Heart left ventricle (tissue), 16 donors: ENCODE results near the gene DCLK1. TPM values are rescaled to one million over a fixed set of nuclear protein-coding genes. Genes with fewer than 3 reads are reported as not detected.

ENCODE experiments used
- ATAC-seq, 4 donors: fragments of 200-7000 bp; cut with Tn5 transposase; one replicate each; pipeline ENCODE4 v1.9.1; 2020 to 2022; ENCODE audit warnings: moderate library complexity in 4 of 4, mild to moderate bottlenecking in 3 of 4, moderate number of reproducible peaks in 1 of 4
- DNase-seq, 5 donors: peaks; one replicate each; pipeline ENCODE4 v3.0.0-alpha.2; 2020
- H3K27ac ChIP-seq, 12 donors: fragments of 200-600 bp; sonication (generic) in 4 of 12; one replicate each; pipeline versions ENCODE4 v1.5.0 to v1.8.0; 2016 to 2022; ENCODE audit warnings: mild to moderate bottlenecking in 2 of 12
- H3K27me3 ChIP-seq, 9 donors: fragments of 200-600 bp; sonication (generic) in 2 of 9; one replicate each; pipeline versions ENCODE4 v1.5.1 to v1.8.0; 2016 to 2022; ENCODE audit warnings: mild to moderate bottlenecking in 3 of 9
- H3K36me3 ChIP-seq, 9 donors: fragments of 200-600 bp; sonication (generic) in 2 of 9; one replicate each; pipeline versions ENCODE4 v1.5.0 to v1.8.0; 2018 to 2022; ENCODE audit warnings: mild to moderate bottlenecking in 2 of 9
- H3K4me1 ChIP-seq, 12 donors: fragments of 200-600 bp; sonication (generic) in 4 of 12; one replicate each; pipeline versions ENCODE4 v1.5.0 to v1.8.0; 2016 to 2022; ENCODE audit warnings: mild to moderate bottlenecking in 3 of 12
- H3K4me3 ChIP-seq, 12 donors: fragments of 200-600 bp; sonication (generic) in 4 of 12; one replicate each; pipeline versions ENCODE4 v1.5.0 to v1.8.0; 2017 to 2022; ENCODE audit warnings: mild to moderate bottlenecking in 9 of 12, moderate library complexity in 4 of 12
- H3K9me3 ChIP-seq, 12 donors: fragments of 200-600 bp; sonication (generic) in 4 of 12; one replicate each; pipeline versions ENCODE4 v1.5.0 to v1.8.0; 2016 to 2022; ENCODE audit warnings: mild to moderate bottlenecking in 1 of 12
- POLR2A ChIP-seq, 2 donors: fragments of 450-650 bp; IDR thresholded peaks; one replicate each; pipeline ENCODE4 v1.6.1; 2017; ENCODE audit warnings: antibody characterized with exemption in 2 of 2, mild to moderate bottlenecking in 2 of 2, moderate library complexity in 2 of 2
- WGBS, 4 donors: extraction: QIAGEN DNeasy Blood & Tissue Kit in 2 of 4; methylation state at CpG; one replicate each; pipeline versions ENCODE4 v1.1.5 to v1.1.7; 2013 to 2018; 5-methylcytosine and 5-hydroxymethylcytosine counted together
- intact Hi-C, 10 donors: fragments of 100-400 bp; cut with DNase I; formaldehyde crosslinking; loops; one replicate each; pipeline versions ENCODE4 v1.11.1 to v1.14.2; 2022
- polyA plus RNA-seq, 2 donors: library from polyadenylated mRNA; stranded (reverse); fragments of 200-250 nt; gene quantifications; one replicate each; pipeline ENCODE4 v1.2.3, GENCODE V29; 2013
- total RNA-seq, 9 donors: library from RNA; depleted of rRNA in 2 of 9; stranded (reverse); fragments of >200 nt in 2 of 9; fragmentation: NEBNext Ultra II Directional in 3 of 9; extraction: Animal tissue kit (Norgen Biotek cat#: 25700) in 3 of 9; gene quantifications; one replicate each; pipeline versions ENCODE4 v1.1.0 to v1.2.4, GENCODE V29; 2016 to 2023
- TF ChIP-seq, protein P1 (sequence below), 12 donors: fragments of 200-600 bp; sonication (generic) in 4 of 12; IDR thresholded peaks; one replicate each; pipeline versions ENCODE4 v1.5.0 to v1.8.0; 2018 to 2022; ENCODE audit warnings: antibody characterized with exemption in 12 of 12, mild to moderate bottlenecking in 5 of 12
- donor health status: ischemic (EF 13 %, LVEDD 7.1; RV severe dilation, severe dysfunction).
- donor health status: healthy with polysubstance abuse.
- donor health status: DM: no; HTN: yes; CAD: no.
- donor health status: DM: no; HTN: no; CAD: no.
- donor health status: ischemic (EF 25% LVEDD 6.9; RV normal size, moderate dysfunction).
- donor health status: ischemic (EF 25% LVEDD 5.7; RV mildly dilated, moderate dysfunction).
- donor health status: healthy.
- donor health status: DM: yes; HTN: yes; CAD: no.
- donor health status: ischemic (EF 35%, LVEDD 5.7; RV mildly dilated, moderate dysfunction).
- donor health status: nonischemic (EF 11% LVEDD 7.7; RV severe dilation, severe dysfunction).
- donor health status: DM: yes; HTN: yes; CAD: no.
- donor health status: PGD.
- donor health status: ischemic (EF 29% LVEDD 5.4; RV normal size, mild dysfunction).
- donor health status: nonischemic (EF 23%, LVEDD 6.1; RV moderate dilation, normal function).

DCLK1 gene
- total and polyA plus RNA-seq, 11 donors: 3.4 to 15.9 (median 11.2) TPM

DNA sequence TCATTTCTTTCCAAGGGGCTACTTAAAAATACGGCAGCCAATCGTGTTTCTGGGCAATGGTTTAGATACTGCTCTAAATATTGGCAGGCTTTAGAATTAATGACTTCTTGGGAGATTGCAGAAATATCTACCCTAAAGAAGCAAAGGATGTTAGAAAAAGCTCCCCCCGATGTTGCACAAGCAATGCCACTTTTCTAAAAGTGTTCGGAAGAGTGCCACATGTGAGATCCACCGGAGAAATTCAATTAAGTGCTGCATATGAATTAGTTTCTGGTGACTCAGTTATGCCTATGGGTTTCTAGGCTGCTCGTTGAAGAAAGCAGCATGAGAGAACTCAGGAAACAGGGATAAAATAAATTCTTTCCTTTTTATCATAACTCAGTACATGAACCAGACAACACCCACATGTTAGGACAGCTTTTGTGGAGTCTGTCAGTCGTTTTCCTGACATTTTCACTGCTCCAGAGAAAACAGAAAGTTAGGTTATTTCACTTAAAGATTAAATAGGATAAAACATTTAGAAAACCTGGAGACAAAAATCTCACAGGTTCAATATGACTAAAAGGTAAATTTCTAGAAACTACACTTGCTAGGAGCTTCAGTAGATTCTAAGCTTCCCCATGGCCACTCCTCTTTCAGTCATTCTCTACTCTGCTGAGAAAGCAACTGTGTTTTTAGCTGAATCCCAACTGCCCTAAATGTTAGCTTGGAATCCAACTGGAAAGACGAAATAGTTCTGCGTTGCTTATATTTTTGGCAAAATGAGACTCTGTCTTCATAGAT lies 244.7 kb downstream of the DCLK1 start:
- ATAC-seq: peak in 1 of 4 donors; percentile 34
- intact Hi-C loops: loop anchor here in 1 of 10 donors (10.0 kb wide), 1 partner anchor 68 kb away; no protein-coding TSS in a partner anchor
- Histone ChIP-seq H3K9me3 (no peaks in the 10 kb centered on the region), H3K27me3 (no peaks in the 10 kb centered on the region), H3K4me1 (peaks cover 0 to 25% (median 2%) of the 10 kb centered on the region in 12 donors), H3K36me3 (no peaks in the 10 kb centered on the region), H3K27ac (no peak overlapping the region), H3K4me3 (peak overlapping the region in 3 of 12 donors; percentile 1 to 5 (median 5))
- WGBS, 4 donors: 61 to 82% (median 72%) methylated on average over 9 of the region's 9 CpGs
- no peak for DNase-seq
- no peak for TF ChIP-seq POLR2A (IDR thresholded peaks at IDR 0.05)
- TF ChIP-seq, protein P1, sequence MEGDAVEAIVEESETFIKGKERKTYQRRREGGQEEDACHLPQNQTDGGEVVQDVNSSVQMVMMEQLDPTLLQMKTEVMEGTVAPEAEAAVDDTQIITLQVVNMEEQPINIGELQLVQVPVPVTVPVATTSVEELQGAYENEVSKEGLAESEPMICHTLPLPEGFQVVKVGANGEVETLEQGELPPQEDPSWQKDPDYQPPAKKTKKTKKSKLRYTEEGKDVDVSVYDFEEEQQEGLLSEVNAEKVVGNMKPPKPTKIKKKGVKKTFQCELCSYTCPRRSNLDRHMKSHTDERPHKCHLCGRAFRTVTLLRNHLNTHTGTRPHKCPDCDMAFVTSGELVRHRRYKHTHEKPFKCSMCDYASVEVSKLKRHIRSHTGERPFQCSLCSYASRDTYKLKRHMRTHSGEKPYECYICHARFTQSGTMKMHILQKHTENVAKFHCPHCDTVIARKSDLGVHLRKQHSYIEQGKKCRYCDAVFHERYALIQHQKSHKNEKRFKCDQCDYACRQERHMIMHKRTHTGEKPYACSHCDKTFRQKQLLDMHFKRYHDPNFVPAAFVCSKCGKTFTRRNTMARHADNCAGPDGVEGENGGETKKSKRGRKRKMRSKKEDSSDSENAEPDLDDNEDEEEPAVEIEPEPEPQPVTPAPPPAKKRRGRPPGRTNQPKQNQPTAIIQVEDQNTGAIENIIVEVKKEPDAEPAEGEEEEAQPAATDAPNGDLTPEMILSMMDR (IDR thresholded peaks at IDR 0.05): no peak

DNA sequence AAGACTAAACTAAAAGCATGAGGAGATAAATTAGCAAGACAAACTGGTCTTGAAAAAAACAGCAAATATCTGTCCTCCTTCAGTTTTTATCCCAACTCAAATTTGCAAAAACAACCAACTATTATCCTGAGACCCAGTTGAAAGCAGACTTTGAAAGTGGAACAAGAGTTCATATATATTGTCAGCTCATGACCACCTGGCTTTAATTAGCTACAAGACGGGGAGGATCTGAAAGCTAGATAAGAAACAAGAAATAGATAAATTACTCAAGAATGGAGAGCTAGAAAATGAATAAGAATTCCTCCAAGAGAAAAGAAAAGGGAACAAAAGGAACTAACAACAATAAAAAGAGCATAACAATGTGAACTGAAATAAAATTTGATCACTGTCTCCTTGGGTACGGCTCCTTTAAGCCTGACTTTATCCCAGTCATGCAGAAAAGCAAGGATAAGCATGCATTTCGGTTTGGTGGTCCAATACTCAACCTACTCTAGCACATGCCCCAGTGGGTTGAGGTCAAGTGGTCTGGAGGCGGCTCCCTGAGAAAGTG lies 246.9 kb downstream of the DCLK1 start:
- no peaks in the 10 kb centered on the region for H3K9me3 ChIP-seq
- H3K27me3 ChIP-seq: no peaks in the 10 kb centered on the region
- ATAC-seq: no peak
- TF ChIP-seq, protein P1 (IDR thresholded peaks at IDR 0.05): no peak
- no peak for TF ChIP-seq POLR2A (IDR thresholded peaks at IDR 0.05)
- peaks cover 0 to 25% (median 3%) of the 10 kb centered on the region in 12 donors for H3K4me1 ChIP-seq
- 78 to 88% (median 82%) methylated on average over 4 of the region's 4 CpGs for WGBS, 4 donors
- DNase-seq: no peak
- intact Hi-C loops: loop anchor here in 1 of 10 donors (10.0 kb wide), 1 partner anchor 71 kb away; no protein-coding TSS in a partner anchor
- no peak overlapping the region for H3K4me3 ChIP-seq
- H3K36me3 ChIP-seq: no peaks in the 10 kb centered on the region
- no peak overlapping the region for H3K27ac ChIP-seq

DNA sequence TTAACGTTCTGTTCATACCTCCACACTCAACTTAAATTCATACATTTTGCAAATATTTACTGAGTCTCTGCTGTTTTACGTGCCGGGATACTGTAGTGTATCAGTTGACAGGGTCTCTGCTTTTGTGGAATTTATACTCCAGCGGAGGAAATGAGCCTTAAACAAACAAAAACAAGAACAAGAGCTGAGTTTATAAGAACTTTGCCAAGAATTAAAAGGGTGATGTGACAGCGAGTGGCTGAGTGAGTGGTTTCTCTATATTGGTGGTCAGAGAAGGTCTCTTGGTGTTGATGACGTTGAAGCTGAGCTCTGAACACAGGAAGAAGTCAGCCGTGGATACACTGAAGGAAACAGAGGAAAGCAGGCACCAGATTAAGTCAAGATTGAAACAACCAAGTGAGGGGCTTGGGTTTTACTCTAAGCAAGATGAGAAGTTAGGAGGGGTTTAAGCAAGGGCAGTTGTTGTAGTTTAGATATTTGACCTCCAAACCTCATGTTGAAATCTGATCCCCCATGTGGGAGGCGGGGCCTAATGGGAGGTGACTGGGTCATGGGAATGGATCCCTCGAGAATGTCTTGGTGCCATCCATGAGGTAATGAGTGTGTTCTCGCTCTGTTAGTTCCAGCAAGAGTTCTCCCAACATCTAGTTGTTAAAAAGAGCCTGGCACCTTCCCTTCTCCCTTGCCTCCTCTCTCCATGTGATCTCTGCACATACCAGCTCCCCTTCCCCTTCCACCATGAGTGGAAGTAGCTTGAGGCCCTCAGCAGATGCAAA lies 248.3 kb downstream of the DCLK1 start:
- intact Hi-C loops: loop anchor here in 1 of 10 donors (10.0 kb wide), 1 partner anchor 72 kb away; no protein-coding TSS in a partner anchor
- TF ChIP-seq POLR2A (IDR thresholded peaks at IDR 0.05): no peak
- TF ChIP-seq, protein P1 (IDR thresholded peaks at IDR 0.05): no peak
- Histone ChIP-seq H3K27me3 (no peaks in the 10 kb centered on the region), H3K9me3 (no peaks in the 10 kb centered on the region), H3K4me3 (no peak overlapping the region), H3K36me3 (no peaks in the 10 kb centered on the region), H3K27ac (no peak overlapping the region), H3K4me1 (peaks cover 0 to 15% (median 4%) of the 10 kb centered on the region in 12 donors)
- DNase-seq (no peak), ATAC-seq (no peak)
- WGBS, 4 donors: 76 to 81% (median 78%) methylated on average over 10 of the region's 10 CpGs
